Stimulated activated CD8-positive, alpha-beta memory T cell treated with anti-CD3 and anti-CD28 coated beads, Interleukin-15, amount 100 ng/mL, for 1 hour (primary cell): ENCODE data around the gene ADARB2.
"Not testable (repeated sequence)": the region's sequence is repeated elsewhere in the genome, so short reads cannot be mapped to it uniquely, and the experiment has no call there.

ENCODE experiments used
- DNase-seq: peaks from one replicate; pipeline ENCODE4 v3.0.0-alpha.2; 2020; ENCODE audit warnings: low read depth

ADARB2 gene

GRCh38 chr10:1638889-1639419, 98.4 kb downstream of the ADARB2 start:
- DNase-seq = no peak

GRCh38 chr10:1635340-1635739, 102.0 kb downstream of the ADARB2 start:
- no peak for DNase-seq

DNA sequence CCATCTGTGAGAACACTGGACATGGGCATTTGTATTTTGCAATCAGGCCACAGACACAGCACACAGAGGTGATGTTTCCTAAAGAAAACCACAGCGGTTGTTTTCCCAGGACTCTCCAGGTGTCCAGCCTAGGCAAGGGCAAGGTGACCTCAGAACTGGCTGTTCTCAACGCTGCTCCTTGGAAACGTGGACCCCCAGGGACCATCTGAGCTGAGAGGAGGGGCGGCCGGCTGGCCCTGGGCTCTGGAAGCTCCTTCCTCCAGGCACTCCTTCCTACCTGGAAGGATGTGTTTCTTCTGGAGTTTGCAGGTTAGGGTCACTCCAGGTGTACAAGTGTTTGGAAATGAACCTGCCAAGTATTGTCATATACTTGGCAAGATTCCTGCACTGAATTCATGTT, 103.1 kb downstream of the ADARB2 start:
- DNase-seq = no peak

DNA sequence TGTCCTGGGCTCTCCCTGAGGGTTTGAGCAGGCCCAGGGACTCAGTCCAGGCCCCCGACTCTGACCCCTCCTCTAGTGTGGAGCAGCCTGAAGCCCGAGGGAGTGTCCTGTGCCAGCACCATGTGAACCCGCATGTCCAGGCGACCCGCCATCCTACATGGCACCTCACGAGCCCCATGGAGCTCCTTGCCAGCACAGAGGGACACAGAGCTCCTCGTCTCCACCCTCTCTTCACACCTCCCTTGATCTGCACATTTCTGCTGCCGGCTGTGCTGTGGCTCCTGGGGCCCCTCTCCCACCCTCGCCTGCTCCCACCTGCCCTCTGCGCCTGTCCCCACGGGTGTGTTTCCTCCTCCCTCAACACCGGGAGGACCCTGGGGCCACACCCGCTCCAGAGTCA, 103.5 kb downstream of the ADARB2 start:
- DNase-seq = no peak

- DNase-seq = no peak
Observed at GRCh38 chr10:1632596-1632995, 104.7 kb downstream of the ADARB2 start.

GRCh38 chr10:1632141-1632540, 105.2 kb downstream of the ADARB2 start:
- no peak for DNase-seq

DNA sequence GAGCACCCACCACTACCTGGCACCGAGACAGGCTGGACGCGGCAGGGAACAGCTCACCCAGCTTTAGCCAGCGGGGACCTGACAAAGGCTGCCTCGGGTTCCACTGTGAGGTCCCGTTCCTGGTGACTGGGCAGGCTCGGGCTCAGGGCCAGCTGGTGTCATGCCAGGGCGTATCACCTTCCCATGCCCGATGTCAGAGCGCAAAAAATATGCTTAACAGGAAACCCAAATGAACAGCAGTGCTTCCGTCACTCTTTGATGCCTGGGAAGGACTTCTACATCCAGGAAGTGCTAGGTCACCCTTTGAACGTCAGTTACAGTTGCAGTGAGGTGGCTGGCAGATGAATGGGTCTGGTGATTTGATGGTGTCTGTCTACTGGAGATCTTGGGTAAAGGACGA, 106.0 kb downstream of the ADARB2 start:
- DNase-seq = no peak

GRCh38 chr10:1630304-1630703, 107.0 kb downstream of the ADARB2 start:
- no peak for DNase-seq

DNA sequence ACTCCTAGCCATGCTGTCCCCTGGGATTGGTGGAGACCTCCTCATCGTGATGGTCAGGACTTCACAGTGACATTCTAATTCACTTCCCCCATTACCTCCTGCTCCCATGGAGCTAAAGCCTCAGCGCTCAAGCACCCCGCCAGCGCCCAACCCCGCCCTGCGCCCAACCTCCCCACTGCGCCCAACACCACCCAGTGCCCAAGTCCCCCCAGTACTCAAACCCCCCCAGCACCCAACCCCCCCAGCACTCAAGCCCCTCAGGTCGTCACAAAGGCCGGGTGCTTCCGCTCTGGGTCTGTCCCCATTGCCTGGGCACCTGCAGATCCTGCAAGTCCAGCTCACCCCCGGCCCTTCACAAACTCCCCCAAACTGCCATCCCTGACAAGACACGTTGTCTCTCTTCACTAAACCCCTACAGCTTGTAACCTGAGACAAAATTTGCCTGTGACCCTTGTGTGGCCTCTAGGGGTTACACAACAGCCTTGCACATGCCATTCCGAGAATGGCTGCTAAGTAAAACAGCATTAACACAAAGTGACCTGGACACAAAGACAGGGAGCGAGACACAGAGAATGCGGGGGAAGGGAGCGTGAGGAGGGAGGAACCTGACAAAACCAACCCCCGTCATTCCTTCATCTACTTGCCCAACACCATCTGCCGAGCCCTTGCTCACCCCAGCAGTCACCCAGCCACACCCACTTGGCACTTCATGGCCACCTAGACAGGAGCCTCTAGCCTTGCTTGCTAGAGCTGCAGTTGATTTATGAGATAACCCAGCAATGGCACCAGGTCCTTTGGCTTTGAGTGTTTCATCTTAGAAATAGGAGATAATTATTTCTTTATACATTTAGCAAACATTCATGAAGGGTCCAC, 107.8 kb downstream of the ADARB2 start:
- no peak for DNase-seq

DNA sequence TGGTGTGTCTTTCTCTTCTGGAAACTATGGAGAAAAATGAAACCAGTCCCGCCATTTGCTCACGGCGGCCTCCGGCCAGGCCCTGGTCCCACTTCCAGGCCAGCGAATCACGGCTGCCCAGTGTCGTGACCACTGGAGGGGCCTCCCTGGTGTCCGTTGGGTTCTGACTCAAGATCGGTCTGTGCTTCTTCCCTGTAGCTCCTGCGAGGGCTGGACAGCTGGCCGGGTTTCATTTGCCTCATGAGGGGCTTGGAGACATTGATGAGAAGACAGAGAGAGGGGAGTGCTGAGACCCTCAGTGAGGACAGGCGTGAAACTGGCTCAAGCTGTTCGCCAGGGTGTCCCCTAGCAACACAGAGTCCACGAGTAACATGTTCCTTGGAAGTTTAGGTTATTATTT, 108.6 kb downstream of the ADARB2 start:
- no peak for DNase-seq

DNA sequence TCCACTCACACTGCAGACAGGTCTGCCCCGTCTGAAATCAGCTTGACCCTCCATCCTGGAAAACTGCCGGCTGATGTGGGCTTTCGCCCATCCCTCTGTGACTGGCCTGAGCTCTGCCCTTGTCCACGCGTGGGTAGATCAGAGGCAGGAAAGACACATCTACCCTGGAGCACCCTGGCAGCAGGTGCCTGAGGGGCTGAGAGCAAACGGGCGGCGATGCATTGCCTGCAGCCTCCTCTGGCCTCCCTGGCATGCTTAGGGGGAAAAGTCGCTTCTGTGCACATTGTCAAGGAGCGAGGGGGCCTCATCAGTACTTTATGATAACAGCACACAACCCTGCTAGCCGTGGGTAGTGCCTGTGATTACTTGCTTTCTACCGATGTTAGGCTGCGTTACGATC, 109.4 kb downstream of the ADARB2 start:
- no peak for DNase-seq

DNA sequence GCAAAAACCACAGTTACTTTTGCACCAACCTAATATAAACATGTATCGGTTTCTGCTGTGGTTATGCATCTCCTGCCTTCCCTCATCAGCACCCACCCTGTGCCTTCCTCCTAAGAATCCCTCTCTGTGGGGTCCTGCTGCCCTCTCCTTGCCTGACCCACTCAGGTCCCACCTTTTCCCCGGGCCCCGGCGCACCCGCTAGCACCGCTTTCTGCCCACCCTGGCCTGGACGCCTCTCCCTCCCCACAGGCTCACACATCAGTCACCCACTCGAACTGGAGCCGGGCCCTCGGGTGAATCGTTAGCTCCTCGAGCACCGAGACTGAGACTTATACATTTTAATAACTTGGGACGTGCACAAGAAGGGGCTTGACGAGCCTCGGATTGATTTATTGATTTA, 110.5 kb downstream of the ADARB2 start:
- DNase-seq = no peak

- DNase-seq = no peak
Observed at GRCh38 chr10:1626410-1626809, 110.9 kb downstream of the ADARB2 start.

DNA sequence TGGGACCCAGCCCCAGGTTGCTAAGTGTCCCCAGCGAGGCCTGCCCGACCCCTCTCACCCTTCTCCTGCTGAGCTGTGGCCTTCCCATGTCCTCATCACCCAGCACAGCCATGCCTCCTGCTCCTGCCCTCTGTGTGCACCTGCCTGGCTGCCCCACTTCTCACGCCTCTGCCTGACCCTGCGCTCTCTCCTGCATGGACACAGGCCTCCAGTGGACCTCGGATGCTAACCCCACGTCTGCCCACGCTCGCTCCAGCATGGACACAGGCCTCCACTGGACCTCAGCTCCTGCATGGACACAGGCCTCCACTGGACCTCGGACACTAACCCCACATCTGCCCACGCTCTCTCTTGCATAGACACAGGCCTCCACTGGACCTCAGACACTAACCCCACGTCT, 111.6 kb downstream of the ADARB2 start:
- DNase-seq = no peak

- no peak for DNase-seq
Observed at GRCh38 chr10:1625079-1625478, 112.2 kb downstream of the ADARB2 start.

- no peak for DNase-seq
Observed at GRCh38 chr10:1624240-1624639, 113.1 kb downstream of the ADARB2 start.

DNA sequence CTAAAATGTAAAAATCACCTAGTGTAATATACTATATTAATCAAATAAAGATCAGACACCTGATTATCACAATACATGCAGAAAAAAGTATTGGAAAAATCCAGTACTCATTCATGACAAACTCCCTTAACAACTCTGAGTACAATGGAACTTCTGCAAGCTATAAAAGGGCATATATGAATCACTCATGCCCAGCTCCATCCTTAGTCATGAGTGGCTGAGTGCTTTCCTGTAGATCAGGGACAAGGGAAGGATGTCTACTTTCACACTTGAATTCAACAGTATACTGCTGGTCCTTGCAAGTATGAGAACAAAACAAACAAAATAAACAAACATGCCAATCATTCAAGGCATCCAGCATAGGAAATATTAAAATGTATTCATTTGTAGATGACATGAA, 116.5 kb downstream of the ADARB2 start:
- DNase-seq = no peak

DNA sequence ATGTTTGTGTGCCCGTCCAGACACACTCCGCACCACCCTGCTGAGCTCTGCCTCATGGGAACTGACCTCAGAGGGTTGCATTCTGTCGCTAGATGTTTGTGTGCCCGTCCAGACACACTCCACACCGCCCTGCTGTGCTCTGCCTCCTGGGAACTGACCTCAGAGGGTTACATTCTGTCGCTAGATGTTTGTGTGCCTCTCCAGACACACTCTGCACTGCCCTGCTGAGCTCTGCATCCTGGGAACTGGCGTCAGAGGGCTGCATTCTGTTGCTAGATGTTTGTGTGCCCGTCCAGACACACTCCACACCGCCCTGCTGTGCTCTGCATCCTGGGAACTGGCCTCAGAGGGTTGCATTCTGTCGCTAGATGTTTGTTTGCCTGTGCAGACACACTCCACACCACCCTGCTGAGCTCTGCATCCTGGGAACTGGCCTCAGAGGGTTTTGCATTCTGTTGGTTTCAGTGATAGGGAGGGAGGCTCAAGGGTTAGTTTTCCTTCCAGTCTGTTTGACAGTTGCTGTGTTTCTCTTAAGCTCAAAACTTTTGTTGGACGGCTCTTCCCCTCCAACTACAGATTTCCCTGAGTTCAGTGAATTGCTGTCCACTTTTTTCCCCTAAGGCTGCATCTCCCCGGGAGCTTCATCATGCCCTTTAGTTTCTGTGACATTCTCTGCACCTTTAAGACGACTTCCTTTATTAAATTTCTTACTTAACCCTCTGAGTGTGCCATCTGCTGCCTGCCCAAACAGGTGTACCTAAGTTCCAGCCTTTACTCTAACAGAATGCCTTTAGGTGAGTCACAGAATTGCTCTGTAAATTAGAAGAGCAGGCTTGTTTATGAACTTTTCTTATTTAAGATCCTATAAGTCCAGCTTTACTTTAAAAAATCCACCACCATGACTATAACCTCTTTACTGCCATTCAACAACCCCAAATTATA, 119.7 kb downstream of the ADARB2 start:
- DNase-seq = not testable (repeated sequence)

DNA sequence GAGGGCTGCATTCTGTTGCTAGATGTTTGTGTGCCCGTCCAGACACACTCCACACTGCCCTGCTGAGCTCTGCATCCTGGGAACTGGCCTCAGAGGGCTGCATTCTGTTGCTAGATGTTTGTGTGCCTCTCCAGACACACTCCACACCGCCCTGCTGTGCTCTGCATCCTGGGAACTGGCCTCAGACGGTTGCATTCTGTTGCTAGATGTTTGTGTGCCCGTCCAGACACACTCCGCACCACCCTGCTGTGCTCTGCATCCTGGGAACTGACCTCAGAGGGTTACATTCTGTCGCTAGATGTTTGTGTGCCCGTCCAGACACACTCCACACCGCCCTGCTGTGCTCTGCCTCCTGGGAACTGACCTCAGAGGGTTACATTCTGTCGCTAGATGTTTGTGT, 120.6 kb downstream of the ADARB2 start:
- DNase-seq = not testable (repeated sequence)

DNA sequence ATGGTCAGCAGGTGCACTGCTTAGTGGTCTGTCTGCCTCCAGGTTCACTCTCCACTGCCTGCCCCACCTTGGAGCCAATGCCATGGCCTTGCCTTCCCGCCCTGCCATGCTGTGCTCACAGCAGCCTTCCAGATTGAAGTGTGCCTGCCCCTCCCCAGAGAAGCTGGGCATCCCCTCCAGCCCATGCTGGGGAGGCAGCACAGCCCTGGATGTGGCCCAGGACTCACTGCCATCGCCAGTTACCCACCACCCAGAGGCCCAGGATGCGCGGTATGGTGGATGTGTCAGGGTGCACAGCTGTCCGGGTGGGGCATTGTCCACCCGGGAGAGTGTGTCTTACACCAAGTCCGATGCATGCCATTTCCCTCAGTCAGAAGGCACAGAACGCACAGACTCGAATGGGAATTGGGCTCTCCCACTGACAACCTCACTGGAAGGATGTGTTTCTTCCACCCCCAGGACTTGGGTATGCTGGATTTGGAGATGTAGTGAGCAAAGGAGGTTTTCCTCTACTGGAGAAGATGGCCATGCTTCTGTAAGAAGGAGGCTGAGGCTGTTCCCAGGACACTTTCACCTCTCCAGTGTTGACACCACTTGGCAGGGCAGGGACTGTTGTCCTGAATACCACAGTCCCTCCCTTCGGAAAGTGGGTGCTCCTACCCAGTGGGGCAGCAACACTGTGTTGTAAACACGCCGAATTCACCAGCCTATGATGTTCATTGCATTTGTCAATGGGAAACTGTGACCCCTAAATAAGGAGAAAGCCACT, 122.0 kb downstream of the ADARB2 start:
- no peak for DNase-seq

DNA sequence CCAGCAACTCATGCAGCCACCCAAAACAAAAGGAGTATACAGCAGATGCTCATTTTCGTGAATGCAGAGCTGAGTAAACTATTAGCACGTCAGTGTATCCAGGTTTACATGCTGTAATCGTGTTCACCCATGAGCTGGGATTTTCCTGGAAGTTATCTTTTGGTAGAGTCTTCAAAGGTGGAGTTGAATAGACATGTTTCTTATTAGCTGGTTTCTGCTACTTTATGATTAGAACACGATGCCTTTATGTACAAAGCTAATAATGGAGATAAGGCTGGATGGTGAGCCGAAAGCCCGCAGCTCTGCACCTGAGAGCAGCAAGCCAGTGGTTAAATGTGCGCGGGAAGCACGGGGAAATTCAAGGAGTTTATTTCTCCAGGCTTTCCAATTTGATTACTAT, 123.8 kb downstream of the ADARB2 start:
- no peak for DNase-seq

DNA sequence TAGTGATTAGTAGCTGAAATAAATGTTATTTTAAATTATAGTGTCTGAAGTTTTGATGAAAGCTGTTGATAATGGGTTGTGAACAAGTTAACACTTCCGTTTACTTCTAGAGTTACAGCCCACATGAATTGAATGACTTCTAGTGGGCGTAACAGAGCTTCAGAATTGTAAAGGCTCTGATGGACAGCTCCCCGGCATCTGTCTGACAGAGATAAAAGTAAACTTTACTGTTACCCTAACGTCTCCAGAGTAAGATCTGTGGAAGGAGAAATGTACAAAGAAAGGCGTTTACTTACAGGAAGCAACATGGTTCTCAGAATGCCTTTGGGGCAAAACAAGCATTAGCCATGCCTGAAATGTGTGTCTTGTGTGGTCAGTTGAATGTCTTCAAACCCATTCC, 124.4 kb downstream of the ADARB2 start:
- no peak for DNase-seq
